Gastrocnemius medialis (tissue), 4 donors: ENCODE results near the gene ZBTB20.

ENCODE experiments used
- POLR2A ChIP-seq, 2 donors: fragments of 450-650 bp; IDR thresholded peaks; one replicate each; pipeline ENCODE4 v1.6.1; 2017; ENCODE audit warnings: antibody characterized with exemption in 2 of 2, mild to moderate bottlenecking in 2 of 2, moderate library complexity in 2 of 2
- TF ChIP-seq, protein P1 (sequence below), 5 experiments: fragments of 450-650 bp in 3 of 5; fragments of 200-600 bp in 2 of 5; sonication (generic) in 2 of 5; IDR thresholded peaks in 4 of 5; conservative IDR thresholded peaks in 1 of 5; 1 replicate in 4 of 5; 2 replicates in 1 of 5; pipeline ENCODE4 v1.5.1; 2016 to 2019; ENCODE audit warnings: antibody characterized with exemption in 5 of 5, mild to moderate bottlenecking in 3 of 5, moderate library complexity in 3 of 5

DNA sequence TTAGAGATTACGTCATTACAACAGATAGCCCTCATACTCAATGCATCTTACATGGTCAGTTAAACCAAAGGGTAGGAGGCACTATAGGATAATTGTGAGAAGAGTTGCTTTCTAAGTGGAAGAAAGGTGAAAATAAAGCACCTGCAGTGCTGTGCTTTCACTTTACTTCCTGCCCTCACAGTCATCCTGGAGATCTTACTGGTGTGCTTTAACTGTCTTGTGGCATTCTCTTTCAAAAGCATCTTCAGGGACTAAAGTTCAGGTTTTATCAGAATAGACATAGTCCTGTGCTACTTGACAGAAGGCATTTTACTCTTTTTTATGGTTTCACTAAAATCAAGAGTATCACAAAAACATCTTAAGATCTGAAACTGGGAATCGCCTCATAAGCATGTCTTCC lies 286.6 kb downstream of the ZBTB20 start:
- TF ChIP-seq, protein P1, sequence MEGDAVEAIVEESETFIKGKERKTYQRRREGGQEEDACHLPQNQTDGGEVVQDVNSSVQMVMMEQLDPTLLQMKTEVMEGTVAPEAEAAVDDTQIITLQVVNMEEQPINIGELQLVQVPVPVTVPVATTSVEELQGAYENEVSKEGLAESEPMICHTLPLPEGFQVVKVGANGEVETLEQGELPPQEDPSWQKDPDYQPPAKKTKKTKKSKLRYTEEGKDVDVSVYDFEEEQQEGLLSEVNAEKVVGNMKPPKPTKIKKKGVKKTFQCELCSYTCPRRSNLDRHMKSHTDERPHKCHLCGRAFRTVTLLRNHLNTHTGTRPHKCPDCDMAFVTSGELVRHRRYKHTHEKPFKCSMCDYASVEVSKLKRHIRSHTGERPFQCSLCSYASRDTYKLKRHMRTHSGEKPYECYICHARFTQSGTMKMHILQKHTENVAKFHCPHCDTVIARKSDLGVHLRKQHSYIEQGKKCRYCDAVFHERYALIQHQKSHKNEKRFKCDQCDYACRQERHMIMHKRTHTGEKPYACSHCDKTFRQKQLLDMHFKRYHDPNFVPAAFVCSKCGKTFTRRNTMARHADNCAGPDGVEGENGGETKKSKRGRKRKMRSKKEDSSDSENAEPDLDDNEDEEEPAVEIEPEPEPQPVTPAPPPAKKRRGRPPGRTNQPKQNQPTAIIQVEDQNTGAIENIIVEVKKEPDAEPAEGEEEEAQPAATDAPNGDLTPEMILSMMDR (IDR thresholded peaks at IDR 0.05 in 4 of 5, conservative IDR thresholded peaks at IDR 0.05 in 1 of 5), result no peak
- no peak for TF ChIP-seq POLR2A (IDR thresholded peaks at IDR 0.05)
